Spleen (tissue), 7 donors: ENCODE results near the gene FIGN.

Source experiments
- POLR2AphosphoS5 ChIP-seq, 3 donors: sonication (generic); formaldehyde crosslinking; IDR thresholded peaks; one replicate each; pipeline ENCODE4 v1.5.1; 2017; ENCODE audit warnings: antibody characterized with exemption in 3 of 3
- TF ChIP-seq, protein P1 (sequence below), 11 experiments: fragments of 200-600 bp in 7 of 11; fragments of 450-650 bp in 4 of 11; sonication (generic) in 4 of 11; IDR thresholded peaks in 8 of 11; conservative IDR thresholded peaks in 3 of 11; 1 replicate in 7 of 11; 2 replicates in 4 of 11; pipeline versions ENCODE4 v1.4.0 to v1.8.0; 2016 to 2021; ENCODE audit warnings: antibody characterized with exemption in 11 of 11, inconsistent platforms in 4 of 11, mild to moderate bottlenecking in 1 of 11
- donor health status: DM: no; HTN: no; CAD: no; lungs with moderate emphysema.
- donor health status: DM: no; HTN: no; CAD: no.
- donor health status: DM: no; HTN: no; CAD: no.

DNA sequence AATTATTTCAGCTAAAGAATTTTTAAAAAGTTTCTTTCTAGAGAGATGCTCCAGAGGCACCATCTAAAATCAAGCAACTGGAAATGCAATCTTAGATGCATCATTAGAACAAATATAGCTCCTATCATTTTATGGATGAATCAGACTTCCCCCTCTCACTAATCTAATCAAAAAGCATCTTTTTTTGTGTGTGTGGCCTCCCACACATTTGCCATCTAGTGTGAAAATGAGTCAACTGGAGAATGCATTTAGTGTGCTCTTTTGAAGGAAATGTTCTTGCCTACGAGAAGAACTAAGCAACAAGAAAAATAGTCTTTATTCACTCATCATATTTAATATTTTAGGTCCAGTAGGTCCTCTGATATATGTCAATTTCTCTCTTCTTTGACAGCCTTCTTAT is 39.5 kb upstream of the FIGN start:
- TF ChIP-seq, protein P1, sequence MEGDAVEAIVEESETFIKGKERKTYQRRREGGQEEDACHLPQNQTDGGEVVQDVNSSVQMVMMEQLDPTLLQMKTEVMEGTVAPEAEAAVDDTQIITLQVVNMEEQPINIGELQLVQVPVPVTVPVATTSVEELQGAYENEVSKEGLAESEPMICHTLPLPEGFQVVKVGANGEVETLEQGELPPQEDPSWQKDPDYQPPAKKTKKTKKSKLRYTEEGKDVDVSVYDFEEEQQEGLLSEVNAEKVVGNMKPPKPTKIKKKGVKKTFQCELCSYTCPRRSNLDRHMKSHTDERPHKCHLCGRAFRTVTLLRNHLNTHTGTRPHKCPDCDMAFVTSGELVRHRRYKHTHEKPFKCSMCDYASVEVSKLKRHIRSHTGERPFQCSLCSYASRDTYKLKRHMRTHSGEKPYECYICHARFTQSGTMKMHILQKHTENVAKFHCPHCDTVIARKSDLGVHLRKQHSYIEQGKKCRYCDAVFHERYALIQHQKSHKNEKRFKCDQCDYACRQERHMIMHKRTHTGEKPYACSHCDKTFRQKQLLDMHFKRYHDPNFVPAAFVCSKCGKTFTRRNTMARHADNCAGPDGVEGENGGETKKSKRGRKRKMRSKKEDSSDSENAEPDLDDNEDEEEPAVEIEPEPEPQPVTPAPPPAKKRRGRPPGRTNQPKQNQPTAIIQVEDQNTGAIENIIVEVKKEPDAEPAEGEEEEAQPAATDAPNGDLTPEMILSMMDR (IDR thresholded peaks at IDR 0.05 in 8 of 11, conservative IDR thresholded peaks at IDR 0.05 in 3 of 11) = no peak
- no peak for TF ChIP-seq POLR2AphosphoS5 (IDR thresholded peaks at IDR 0.05)
